Hematopoietic multipotent progenitor cell treated with erythropoietin and hydrocortisone succinate and interleukin-3 and kit ligand, for 4 days (in vitro differentiated cells): ENCODE results near the gene SPRR2D.
"Not testable (repeated sequence)": the region's sequence is repeated elsewhere in the genome, so short reads cannot be mapped to it uniquely, and the experiment has no call there.

Experiments
- DNase-seq: peaks from one replicate; pipeline ENCODE4 v3.0.0-alpha.2; 2015

SPRR2D gene

DNA sequence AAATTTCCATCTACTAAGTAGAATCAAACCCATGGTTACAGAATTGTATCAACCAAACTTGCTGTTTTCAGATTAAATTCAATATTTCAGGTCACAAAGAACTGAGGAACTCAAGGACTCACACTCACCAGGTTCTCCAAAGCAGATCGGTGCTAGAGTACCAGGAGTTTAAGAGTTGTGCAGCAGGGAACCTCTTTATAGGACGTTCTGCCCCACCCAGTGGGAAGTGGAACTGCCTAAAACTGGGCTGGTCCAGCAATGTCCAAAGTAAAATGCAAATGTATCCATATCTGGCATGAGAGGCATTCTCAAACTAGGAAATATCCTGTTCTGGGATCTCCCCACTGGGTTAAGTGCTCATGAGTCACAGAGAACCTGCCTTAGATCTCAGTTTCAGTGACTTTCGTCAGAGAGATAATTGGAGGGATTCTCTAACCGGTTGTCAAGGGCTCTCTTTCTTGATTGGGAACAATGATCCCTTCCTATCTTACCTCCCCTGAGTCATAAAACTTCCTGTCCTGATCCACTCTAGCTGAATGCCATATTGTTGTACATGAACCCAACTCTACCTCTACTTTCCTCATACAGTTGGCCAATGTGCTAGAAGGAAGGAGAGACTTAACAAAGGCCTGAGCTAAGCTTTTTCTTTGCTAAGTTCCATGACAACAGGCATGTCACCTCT lies at the start of gene SPRR2D:
Gene SPRR2D, minus strand, starts transcription at position 171 of the 682 bp plus-strand sequence. CDS start 774 bp downstream, outside the sequence.
- DNase-seq = no peak

DNA sequence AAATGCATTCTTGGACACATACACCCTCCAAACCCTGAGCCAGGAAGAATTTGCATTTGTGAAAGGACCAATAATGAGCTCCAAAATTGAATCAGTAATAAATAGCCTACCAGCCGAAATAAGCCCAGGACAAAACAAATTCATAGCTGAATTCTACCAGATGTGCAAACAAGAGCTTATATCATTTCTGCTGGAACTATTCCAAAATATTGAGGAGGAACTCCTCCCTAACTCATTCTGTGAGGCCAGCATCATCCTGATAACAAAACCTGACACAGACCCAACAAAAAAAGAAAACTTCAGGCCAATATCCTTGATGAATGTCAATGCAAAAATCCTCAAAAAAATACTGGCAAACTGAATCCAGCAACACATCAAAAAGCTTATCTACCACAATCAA lies 46.7 kb upstream of the SPRR2D start:
- DNase-seq = peak; percentile 19

DNA sequence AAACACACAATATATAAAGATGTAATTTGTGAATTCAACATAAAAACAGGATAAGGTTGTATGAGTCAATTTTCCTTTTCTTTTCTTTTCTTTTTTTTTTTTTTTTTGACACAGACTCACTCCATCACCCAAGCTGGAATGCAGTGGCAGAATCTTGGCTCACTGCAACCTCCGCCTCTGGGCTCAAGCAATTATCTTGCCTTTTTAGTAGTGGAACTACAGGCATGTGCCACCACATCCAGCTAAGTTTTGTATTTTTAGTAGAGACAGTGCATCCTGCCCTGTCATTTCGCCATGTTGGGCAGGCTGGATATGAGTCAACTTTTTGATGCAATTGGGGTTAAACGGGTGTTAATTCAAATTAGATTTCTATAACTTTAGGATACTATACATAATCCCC lies 40.8 kb upstream of the SPRR2D start:
- DNase-seq = no peak

DNA sequence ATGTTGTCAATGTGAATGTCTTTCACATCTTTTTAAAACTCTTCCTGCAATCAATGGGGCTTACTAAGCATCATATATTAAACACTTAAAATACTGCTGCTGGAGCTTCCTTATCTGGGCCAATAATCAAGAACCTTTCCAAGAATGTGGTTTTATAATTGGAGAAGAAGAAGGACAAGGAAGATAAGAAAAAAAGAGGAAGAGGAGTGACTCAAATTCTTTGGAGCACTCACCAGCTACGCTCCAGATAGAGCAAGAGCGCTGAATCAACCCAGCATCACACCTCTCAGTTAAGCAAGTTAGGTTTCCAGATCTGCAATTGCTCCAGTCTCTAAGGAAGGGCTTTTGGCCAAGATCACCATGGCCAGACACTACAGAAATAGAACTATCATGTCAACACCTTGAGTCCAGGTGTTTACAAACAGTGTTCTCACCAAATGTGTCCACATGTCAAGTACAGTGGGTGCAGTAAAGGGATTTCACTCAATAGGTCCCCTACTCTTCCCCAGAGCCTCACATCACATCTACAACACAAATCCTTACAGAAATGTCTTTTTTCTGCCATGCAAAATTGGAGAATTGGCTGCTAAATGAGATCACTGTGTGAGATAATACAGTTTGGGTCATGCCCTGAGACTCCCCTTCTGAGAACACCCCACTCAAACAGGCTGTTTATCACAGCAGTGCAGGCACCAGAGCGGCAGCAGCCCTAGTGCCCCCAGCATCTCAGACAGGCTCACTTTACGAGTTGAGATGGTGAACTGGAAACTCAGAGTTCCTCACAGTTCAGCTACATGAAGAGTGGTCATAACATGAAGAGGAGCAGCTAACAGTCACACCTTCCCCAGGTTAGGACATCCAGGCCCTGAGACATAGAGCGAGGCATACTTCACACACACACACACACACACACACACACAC lies 32.1 kb upstream of the SPRR2D start:
- peak; percentile 35 for DNase-seq

DNA sequence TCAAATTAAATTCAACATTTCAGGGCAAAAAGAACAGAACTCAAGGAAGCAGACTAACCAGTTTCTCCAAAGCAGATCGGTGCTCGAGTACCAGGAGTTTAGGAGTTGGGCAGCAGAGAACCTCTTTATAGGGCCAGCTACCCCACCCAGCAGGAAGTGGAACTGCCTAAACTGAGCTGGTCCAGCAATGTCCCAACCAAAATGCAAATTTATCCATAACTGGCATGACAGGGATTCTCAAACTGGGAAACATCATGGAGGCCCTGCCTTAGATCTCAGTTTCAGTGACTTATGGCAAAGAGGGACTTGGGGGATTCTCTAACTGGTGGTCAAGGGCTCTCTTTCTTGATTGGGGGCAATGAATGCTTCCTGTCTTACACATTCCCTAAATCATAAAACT lies 30.6 kb upstream of the SPRR2D start, which contains the start of gene SPRR2B:
Gene SPRR2B, minus strand, starts transcription at position 101 of the 400 bp plus-strand sequence. CDS start 772 bp downstream, outside the sequence.
- DNase-seq = no peak

DNA sequence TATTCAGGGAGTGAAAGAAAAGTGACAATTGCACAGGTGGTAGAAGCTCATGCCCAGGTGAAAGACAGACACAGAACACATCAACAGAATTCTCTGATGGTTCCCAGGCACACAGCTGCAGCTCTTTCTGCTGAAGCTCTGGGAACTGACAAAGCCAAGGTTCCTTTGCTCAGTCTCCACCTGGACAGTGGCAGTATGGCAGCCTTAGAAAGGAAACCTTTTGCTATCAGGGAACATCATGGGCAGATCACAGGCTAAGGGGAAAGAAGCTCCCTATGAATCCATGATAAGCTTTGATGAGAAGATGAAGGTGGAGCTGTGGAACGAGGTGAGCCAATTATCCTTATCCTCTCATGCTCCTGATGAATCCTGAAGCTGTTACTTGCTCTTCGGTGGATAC lies 29.3 kb upstream of the SPRR2D start:
- no peak for DNase-seq

DNA sequence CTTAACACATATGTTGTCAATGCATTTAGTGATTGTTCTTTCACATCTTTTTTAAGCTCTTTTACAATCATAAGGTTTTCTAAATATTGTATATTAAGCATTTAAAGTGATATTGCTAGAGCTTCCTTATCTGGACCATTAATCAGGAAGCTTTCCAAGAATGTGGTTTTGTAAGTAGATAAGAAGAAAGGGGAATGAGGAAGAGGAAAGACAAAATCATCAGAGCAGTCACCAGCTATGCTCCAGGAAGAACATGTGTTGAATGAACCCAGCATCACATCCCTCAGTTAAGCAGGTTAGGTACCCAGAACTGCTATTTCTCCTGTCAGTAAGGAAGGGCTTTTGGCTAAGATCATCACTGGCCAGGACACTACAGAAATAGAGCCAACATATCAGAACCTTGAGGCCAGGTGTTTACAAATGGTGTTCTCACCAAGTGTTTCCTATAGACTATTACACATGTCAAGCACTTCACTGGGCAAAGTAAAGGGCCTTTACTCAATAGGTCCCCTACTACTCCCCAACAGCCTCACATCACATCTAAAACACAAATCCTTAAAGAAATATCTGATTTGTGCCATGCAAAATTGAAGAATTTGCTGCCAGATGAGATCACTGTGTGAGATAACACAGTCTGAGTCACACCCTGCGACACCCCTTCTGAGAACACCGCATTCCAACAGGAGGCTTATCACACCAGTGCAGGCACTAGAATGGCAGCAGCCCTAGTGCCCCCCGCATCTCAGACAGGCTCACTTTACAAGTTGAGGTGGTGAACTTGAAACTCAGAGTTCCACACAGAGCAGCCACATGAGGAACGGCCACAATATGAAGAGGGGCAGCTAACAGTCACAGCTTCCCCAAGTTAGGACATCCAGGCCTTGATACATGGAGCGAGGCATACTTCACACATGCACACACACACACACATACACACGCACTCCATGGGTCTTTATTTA lies 18.2 kb upstream of the SPRR2D start:
- peak; percentile 90 for DNase-seq

DNA sequence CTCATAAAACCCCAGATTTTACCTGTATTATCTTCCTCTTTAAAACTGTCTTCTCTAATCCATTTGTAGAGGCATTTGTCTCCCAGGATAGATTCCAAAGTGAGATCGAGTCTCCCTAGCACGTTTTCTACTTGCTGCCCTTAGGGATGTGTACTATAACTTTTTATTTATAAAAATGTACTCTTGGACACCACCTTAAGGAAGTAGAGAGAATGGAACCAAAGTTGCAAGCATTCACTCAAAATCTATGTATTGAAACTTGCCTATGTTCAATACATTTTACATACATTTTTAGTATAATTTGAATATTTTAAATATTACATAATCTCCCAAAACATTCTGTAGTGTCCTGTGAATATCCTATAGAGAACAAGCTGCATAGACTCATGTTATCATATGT lies 17.2 kb upstream of the SPRR2D start:
- DNase-seq = peak; percentile 24

DNA sequence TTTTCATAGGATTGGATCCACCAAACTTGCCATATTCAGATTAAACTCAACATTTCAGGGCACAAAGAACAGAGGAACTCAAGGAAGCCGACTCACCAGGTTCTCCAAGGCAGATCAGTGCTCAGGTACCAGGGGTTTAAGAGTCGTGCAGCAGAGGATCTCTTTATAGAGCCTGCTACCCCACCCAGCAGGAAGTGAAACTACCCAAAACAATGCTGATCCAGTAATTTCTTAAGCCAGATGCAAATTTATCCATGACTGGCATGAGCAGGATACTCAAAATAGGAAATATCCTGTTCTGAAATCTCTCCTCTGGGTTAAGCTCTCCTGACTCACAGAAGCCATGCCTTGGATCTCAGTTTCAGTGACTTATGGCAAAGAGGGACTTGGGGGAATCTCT lies 16.5 kb upstream of the SPRR2D start, which contains the start of gene SPRR2A:
Gene SPRR2A, minus strand, starts transcription at position 138 of the 400 bp plus-strand sequence. CDS start 777 bp downstream, outside the sequence.
- no peak for DNase-seq

DNA sequence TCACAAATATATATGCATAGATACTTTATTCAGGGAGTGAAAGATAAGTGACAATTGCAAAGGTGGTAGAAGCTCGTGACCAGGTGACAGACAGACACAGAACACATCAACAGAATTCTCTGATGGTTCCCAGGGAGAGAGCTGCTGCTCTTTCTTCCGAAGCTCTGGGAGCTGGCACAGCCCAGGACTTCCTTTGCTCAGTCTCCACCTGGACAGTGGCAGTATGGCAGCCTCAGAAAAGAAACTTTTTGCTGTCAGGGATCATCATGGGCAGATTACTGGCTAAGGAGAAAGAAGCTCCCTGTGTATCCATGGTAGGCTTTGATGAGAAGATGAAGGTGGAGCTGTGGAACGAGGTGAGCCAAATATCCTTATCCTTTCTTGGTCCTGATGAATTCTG lies 15.2 kb upstream of the SPRR2D start:
- DNase-seq = not testable (repeated sequence)

DNA sequence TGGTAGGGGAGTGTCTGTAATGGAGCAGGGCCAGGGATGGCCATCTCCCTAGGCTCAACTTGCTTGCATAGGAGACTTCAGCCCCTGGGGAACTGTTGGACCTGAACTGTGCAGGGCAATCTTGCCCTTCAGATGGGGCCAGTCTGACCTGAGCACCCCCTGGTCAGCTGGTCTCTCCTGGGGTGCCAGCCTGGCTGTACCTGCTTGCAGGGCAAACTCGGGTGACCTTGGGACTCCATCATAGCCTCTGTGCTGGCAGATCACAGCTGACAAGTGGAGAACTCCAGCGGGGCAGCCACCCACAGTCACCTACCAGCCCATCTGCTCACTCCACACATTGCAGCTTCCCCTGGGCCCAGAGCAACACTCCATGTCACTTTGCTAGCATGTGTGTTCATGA lies 8.3 kb upstream of the SPRR2D start:
- no peak for DNase-seq

DNA sequence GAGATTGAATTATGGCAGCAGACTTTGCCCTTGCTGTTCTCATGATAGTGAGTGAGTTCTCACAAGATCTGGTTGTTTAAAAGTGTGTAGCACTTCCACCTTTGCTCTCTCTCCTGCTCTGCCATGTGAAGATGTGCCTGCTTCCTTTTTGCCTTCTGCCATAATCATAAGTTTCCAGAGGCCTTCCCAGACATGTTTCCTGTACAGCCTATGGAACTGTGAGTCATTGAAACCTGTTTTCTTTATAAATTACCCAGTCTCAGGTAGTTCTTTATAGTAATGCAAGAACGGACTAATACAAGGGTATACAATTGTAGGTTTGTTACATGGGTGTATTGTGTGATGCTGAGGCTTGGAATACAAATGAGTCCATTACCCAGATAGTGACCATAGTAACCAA lies 5.7 kb downstream of the SPRR2D start:
- no peak for DNase-seq

DNA sequence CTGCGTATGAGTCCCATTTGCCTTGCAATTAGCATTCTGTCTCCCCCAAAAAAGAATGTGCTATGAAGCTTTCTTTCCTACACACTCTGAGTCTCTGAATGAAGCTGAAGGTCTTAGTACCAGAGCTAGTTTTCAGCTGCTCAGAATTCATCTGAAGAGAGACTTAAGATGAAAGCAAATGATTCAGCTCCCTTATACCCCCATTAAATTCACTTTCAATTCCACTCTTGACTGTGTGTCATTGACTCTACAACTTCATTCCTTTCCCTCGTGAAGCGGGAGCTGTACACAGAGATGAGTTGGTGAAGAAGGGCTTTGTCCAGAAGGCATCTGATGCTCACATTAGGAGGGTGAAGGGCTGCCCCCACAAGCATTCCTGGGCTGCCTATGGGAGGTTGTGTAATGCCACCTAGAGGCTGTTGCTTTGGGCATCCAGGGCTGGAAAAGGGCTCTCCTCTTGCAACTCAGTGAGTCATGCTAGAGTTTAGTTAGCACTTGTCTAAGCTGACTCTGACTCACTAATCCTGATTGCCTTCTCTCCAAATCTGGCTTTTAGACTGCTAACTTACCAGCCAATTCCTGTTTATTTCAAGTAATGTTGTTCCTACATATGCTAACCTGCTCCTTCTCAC lies 8.1 kb downstream of the SPRR2D start:
- peak; percentile 43 for DNase-seq

DNA sequence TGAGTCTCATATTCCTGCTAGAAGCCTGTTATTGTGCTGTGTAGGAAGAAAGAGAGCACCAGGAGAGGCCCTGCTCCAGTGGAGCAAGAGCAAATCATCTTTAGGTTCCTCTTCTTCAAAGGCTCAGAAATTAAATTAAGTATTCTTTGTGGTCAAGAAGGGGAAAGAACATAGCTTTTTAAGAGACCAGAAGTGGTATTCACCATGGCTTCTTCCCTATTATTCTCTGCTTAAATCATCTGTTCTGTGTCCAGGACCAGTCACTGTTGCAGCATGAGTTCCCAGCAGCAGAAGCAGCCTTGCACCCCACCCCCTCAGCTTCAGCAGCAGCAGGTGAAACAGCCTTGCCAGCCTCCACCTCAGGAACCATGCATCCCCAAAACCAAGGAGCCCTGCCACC lies 8.8 kb downstream of the SPRR2D start:
- DNase-seq = no peak

DNA sequence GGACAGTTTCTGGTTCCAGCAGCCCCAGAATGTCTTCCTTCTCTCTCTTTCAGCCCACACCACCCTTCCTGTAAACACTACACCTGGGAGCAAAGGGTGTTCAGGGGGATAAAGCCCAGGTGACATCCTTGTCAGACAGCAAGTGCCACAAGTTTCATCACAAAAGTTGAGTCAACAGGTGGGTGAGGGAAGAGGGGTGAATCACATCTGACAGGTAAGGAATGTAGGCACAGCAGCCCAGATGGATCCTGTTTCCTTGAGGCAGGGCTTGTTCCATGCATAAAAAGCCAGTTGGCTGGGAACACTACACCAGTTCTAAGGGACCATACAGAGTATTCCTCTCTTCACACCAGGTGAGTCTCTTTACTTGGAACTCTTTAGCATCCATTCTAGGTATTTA lies 10.0 kb downstream of the SPRR2D start, which contains the start of gene SPRR1B:
Gene SPRR1B, plus strand, starts transcription at position 309 of the 400 bp plus-strand sequence. CDS start 1,143 bp downstream, outside the sequence.
- DNase-seq = no peak

DNA sequence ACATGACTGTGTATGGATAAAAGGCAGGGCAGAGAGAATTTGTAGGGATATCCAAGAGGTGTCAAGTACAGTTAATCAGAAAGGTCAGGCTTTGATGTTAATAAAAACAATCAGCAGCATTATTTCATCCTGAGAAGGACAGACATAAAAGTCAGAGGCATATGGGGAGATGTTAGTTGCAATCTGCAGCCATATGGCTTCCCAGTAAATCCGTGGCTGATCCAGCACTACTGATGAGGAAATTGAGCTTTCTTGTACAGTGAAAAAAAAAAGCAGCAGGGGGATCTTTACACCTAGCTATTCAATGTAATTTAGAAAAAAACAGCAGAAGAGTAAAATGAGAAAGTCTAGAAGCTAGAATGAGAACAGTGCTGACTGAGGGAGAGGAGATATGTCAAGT lies 12.2 kb downstream of the SPRR2D start:
- no peak for DNase-seq

DNA sequence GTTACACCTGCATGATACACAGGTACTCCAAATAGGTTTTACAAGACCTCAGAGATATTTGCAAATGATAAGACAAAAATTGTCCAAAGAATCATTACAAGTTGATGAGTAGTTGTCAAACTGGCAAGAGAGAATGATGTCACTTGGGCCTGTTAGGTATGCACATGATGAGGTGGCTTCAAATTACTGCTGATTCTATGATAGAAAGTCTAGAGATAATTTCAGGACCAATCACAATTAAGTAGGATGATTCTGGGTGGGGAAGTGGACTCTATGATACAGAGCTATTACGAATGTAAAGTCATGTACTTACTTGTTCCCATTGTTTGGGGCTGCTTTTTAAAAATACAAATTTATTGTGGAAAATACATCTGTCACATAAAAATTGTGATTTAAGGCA lies 15.1 kb downstream of the SPRR2D start:
- no peak for DNase-seq

DNA sequence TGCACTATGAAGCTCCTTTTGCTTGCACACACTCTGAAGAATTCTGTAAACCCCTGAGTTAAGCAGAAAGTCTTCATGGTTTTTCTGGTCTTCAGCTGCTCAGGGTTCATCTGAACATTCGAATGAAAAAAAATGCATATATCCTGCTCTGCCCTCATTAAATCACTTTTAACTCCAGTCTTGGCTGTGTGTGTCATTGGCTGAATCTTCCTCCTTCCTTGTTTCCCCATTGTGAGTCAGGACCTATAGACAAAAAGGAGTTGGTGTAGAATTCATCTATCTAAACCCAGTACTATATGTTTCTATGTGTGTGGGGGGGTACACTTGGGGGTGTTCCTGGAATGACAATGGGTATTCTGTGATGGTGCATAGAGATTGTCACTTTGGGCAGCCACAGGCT lies 16.5 kb downstream of the SPRR2D start:
- DNase-seq = no peak

DNA sequence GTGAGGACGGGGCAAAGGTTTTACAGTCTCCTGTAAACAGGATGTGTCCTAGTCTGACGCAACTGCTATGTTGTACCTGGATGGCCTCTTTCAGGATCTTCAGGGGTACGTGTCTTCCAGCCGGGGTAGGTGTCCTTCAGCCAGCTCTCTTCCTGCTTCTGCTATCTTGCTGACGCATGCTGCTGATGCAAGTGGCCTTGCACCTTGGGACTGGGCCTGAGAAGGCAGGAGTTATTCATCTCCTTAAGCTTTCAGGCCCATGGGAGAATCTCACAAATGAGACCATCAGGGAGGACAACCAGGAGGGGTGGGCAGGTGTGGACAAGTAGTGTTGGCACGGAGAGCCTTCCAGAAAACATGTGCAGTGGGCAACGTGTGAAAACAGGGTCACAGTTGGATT lies 17.8 kb downstream of the SPRR2D start:
- DNase-seq = no peak

DNA sequence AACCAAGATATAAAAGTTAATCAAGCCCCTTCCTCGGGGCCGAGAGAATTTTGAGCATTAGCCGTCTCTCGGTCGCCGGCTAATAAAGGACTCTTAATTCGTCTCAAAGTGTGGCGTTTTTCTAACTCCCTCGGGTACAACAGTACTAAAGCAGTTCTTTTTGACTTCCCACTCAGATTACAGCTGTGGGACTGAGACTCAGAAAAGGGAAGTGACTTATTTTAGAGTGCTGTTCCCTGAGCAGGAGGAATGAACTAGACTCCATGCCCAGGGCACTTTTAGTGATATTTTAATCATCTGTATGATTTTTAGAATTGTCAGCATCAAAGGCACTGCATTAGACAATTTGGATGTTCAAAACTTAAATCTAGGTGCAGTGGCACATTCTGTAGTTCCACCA lies 18.6 kb downstream of the SPRR2D start:
- DNase-seq = peak; percentile 36

DNA sequence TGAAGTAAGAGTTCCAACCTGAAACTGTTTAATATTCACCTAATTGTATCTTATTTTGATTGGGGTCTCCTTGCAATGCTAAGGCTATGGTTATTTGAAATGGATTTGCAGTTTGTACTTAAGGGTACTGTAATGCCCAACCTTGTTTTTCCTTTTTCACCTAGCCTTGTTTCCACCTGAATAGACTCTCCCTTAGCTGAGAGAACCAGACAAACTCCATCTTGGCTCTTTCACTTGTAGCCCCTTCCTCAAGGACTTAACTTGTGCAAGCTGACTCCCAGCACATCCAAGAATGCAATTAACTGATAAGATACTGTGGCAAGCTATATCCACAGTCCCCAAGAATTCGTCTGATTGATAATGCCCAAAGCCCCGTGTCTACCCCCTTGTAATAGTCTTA lies 19.1 kb downstream of the SPRR2D start:
- DNase-seq = not testable (repeated sequence)

DNA sequence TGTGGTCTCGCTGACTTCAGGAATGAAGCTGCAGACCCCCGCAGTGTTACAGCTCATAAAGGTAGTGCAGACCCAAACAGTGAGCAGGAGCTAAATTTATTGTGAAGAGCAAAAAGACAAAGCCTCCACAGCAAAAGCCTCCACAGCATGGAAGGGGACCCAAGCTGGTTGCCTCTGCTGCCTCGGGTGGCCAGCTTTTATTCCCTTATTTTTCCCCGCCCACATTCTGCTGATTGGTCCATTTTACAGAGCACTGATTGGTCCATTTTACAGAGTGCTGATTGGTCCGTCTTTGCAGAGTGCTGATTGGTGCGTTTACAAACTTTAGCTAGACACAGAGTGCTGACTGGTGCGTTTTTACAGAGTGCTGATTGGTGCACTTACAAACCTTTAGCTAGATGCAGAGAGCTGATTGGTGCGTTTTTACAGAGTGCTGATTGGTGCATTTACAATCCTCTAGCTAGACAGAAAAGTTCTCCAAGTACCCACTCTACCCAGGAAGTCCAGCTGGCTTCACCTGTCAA lies 29.6 kb downstream of the SPRR2D start:
- not testable (repeated sequence) for DNase-seq
